Measurements from ENCODE around the gene NEUROD2.

NEUROD2 gene

GRCh38 chr17:39618246-39618913, 10.7 kb upstream of the NEUROD2 start:
- DNase-seq: no peak

GRCh38 chr17:39617446-39618245, 9.9 kb upstream of the NEUROD2 start:
- DNase-seq: peak; percentile 46

- DNase-seq: no peak
Observed at GRCh38 chr17:39617100-39617445, 9.4 kb upstream of the NEUROD2 start.

GRCh38 chr17:39615434-39615833, 7.7 kb upstream of the NEUROD2 start:
- DNase-seq: no peak

GRCh38 chr17:39614545-39615157, 6.9 kb upstream of the NEUROD2 start:
- no peak for DNase-seq

- DNase-seq: no peak
Observed at GRCh38 chr17:39612935-39613464, 5.3 kb upstream of the NEUROD2 start.

- no peak for DNase-seq
Observed at GRCh38 chr17:39612291-39612894, 4.7 kb upstream of the NEUROD2 start.

- DNase-seq: no peak
Observed at GRCh38 chr17:39611401-39612112, 3.8 kb upstream of the NEUROD2 start.

- DNase-seq: no peak
Observed at GRCh38 chr17:39609416-39610025, 1.8 kb upstream of the NEUROD2 start.

- DNase-seq: no peak
Observed at GRCh38 chr17:39608142-39608981, 642 bp upstream of the NEUROD2 start.

GRCh38 chr17:39607057-39607850, 466 bp downstream of the NEUROD2 start:
- no peak for DNase-seq

- DNase-seq: no peak
Observed at GRCh38 chr17:39606434-39607056, 1.2 kb downstream of the NEUROD2 start.

GRCh38 chr17:39605492-39606433, 2.0 kb downstream of the NEUROD2 start:
- DNase-seq: no peak

- DNase-seq: no peak
Observed at GRCh38 chr17:39604911-39605491, 2.7 kb downstream of the NEUROD2 start.

- DNase-seq: no peak
Observed at GRCh38 chr17:39603304-39604016, 4.3 kb downstream of the NEUROD2 start.

GRCh38 chr17:39602533-39603303, 5.0 kb downstream of the NEUROD2 start:
- DNase-seq: no peak

Measured in activated effector memory CD4-positive, alpha-beta T cell treated with Interleukin-2 at 50 U/mL for 16 hours (primary cell).